Upper lobe of right lung (tissue), 1 donor: ENCODE results near the gene BACH2. TPM values are rescaled to one million over a fixed set of nuclear protein-coding genes. Genes with fewer than 3 reads are reported as not detected.

Experiments used
- ATAC-seq: fragments of 200-7000 bp; cut with Tn5 transposase; one replicate; pipeline ENCODE4 v1.9.1; 2020; ENCODE audit warnings: mild to moderate bottlenecking, moderate library complexity
- DNase-seq: peaks from one replicate; pipeline ENCODE4 v3.0.0-alpha.2; 2020
- H3K27ac ChIP-seq: fragments of 200-600 bp; one replicate; pipeline ENCODE4 v1.8.0; 2022
- H3K27me3 ChIP-seq: fragments of 200-600 bp; one replicate; pipeline ENCODE4 v1.8.0; 2022; ENCODE audit warnings: mild to moderate bottlenecking
- H3K36me3 ChIP-seq: fragments of 200-600 bp; one replicate; pipeline ENCODE4 v1.8.0; 2022
- H3K4me1 ChIP-seq: fragments of 200-600 bp; one replicate; pipeline ENCODE4 v1.8.0; 2022
- H3K4me3 ChIP-seq: fragments of 200-600 bp; one replicate; pipeline ENCODE4 v1.8.0; 2022; ENCODE audit warnings: mild to moderate bottlenecking
- H3K9me3 ChIP-seq: fragments of 200-600 bp; one replicate; pipeline ENCODE4 v1.8.0; 2022
- CTCF ChIP-seq: fragments of 200-600 bp; IDR thresholded peaks from one replicate; pipeline ENCODE4 v1.8.0; 2022; ENCODE audit warnings: antibody characterized with exemption
- intact Hi-C: fragments of 100-400 bp; cut with DNase I; formaldehyde crosslinking; loops from one replicate; pipeline ENCODE4 v1.11.0; 2022
- total RNA-seq: library from RNA; stranded (reverse); fragmentation: NEBNext Ultra II Directional; extraction: Animal tissue kit (Norgen Biotek cat#: 25700); gene quantifications from one replicate; pipeline ENCODE4 v1.2.1, GENCODE V29; 2021
- donor health status: DM: no; HTN: yes; CAD: no; lungs with severe emphysema.

BACH2 gene
- total RNA-seq, 1 donor from 2014 or later = 4.9 TPM

GRCh38 chr6:90026216-90026615 lies 270.4 kb downstream of the BACH2 start:
- Histone ChIP-seq H3K27ac (no peak overlapping the region), H3K27me3 (no peaks in the 10 kb centered on the region), H3K4me3 (no peak overlapping the region), H3K36me3 (no peaks in the 10 kb centered on the region), H3K9me3 (no peaks in the 10 kb centered on the region), H3K4me1 (no peaks in the 10 kb centered on the region)
- ATAC-seq (no peak), DNase-seq (no peak)
- no peak for TF ChIP-seq CTCF
- intact Hi-C loops = no loop called here

- intact Hi-C loops = no loop called here
These were observed 271.1 kb downstream of the BACH2 start for GRCh38 chr6:90025523-90026061.

GRCh38 chr6:90024633-90025032 lies 272.0 kb downstream of the BACH2 start:
- TF ChIP-seq CTCF = no peak
- intact Hi-C loops = no loop called here
- ATAC-seq = no peak
- Histone ChIP-seq H3K9me3 (no peaks in the 10 kb centered on the region), H3K27me3 (no peaks in the 10 kb centered on the region), H3K27ac (no peak overlapping the region), H3K4me3 (no peak overlapping the region), H3K4me1 (no peaks in the 10 kb centered on the region), H3K36me3 (no peaks in the 10 kb centered on the region)
- DNase-seq = no peak

More at GRCh38 chr6:90025523-90026061, 271.1 kb downstream of the BACH2 start:
- no peak for TF ChIP-seq CTCF
- Histone ChIP-seq H3K4me1 (no peaks in the 10 kb centered on the region), H3K27me3 (no peaks in the 10 kb centered on the region), H3K9me3 (no peaks in the 10 kb centered on the region), H3K27ac (no peak overlapping the region), H3K36me3 (no peaks in the 10 kb centered on the region), H3K4me3 (no peak overlapping the region)
- DNase-seq = no peak
- no peak for ATAC-seq

GRCh38 chr6:90021711-90022110 lies 274.9 kb downstream of the BACH2 start:
- Histone ChIP-seq H3K36me3 (no peaks in the 10 kb centered on the region), H3K27ac (no peak overlapping the region), H3K9me3 (no peaks in the 10 kb centered on the region), H3K27me3 (no peaks in the 10 kb centered on the region), H3K4me1 (no peaks in the 10 kb centered on the region), H3K4me3 (no peak overlapping the region)
- intact Hi-C loops = no loop called here
- DNase-seq (no peak), ATAC-seq (no peak)
- TF ChIP-seq CTCF = no peak

GRCh38 chr6:90020746-90021145 lies 275.9 kb downstream of the BACH2 start:
- no peak overlapping the region for H3K4me3 ChIP-seq
- DNase-seq (no peak), ATAC-seq (no peak)
- H3K36me3 ChIP-seq = no peaks in the 10 kb centered on the region
- H3K9me3 ChIP-seq = no peaks in the 10 kb centered on the region
- no peaks in the 10 kb centered on the region for H3K27me3 ChIP-seq
- intact Hi-C loops = no loop called here
- TF ChIP-seq CTCF = no peak
- H3K4me1 ChIP-seq = no peaks in the 10 kb centered on the region
- H3K27ac ChIP-seq = no peak overlapping the region

GRCh38 chr6:90019216-90019615 lies 277.4 kb downstream of the BACH2 start:
- TF ChIP-seq CTCF = no peak
- H3K9me3 ChIP-seq = no peaks in the 10 kb centered on the region
- no peaks in the 10 kb centered on the region for H3K36me3 ChIP-seq
- H3K27me3 ChIP-seq = no peaks in the 10 kb centered on the region
- H3K27ac ChIP-seq = no peak overlapping the region
- H3K4me3 ChIP-seq = no peak overlapping the region
- intact Hi-C loops = no loop called here
- DNase-seq (no peak), ATAC-seq (no peak)
- H3K4me1 ChIP-seq = no peaks in the 10 kb centered on the region
